Measurements from ENCODE around the gene REPS2. TPM values are rescaled to one million over a fixed set of nuclear protein-coding genes. Genes with fewer than 3 reads are reported as not detected.

Gene REPS2
- total RNA-seq, 1 donor from 2014 or later, result 1.2 TPM

DNA sequence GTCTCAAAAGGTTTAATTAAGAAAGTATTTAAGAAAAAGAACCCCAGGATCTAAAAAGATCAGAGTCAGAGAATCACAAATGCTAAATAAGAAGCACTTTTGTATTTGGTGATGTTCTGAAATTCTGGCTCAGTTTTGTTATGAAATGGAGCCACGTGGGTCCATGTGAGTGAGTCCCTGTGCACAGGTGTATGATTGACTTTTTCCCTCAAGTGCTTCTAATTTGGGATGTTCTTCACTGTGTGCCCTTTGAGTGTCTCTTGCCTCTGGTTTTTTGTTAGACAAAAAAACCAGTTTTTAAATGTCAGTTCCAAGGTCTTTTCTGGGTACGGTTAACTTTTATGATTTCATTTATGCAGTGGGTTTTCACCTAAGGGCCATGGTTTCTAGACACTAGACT is 44.4 kb downstream of the REPS2 start:
- Histone ChIP-seq H3K4me3 (ENCODE audit: insufficient read depth, low read depth, low read length) (no peak overlapping the region), H3K4me2 (ENCODE audit: low read length) (no peak overlapping the region), H3K79me2 (ENCODE audit: insufficient read depth, low read length) (no peaks in the 10 kb centered on the region), H3K36me3 (ENCODE audit: insufficient read depth, low read length) (no peaks in the 10 kb centered on the region), H3K4me1 (ENCODE audit: insufficient read depth, low read length) (no peaks in the 10 kb centered on the region), H3K9ac (ENCODE audit: low read length) (no peak overlapping the region), H3K27ac (ENCODE audit: low read depth, low read length) (no peak overlapping the region), H4K20me1 (ENCODE audit: insufficient read depth, low read length) (no peaks in the 10 kb centered on the region), H3K9me3 (ENCODE audit: insufficient read depth, low read depth, low read length) (no peaks in the 10 kb centered on the region), H3K27me3 (ENCODE audit: insufficient read depth, low read length) (no peaks in the 10 kb centered on the region), H2AFZ (ENCODE audit: low read depth, low read length) (no peak overlapping the region)
- no peak overlapping the region for H3K27ac Mint-ChIP-seq (ENCODE audit: unreplicated experiment)
- no peak overlapping the region for H3K4me3 Mint-ChIP-seq (ENCODE audit: unreplicated experiment)
- no peaks in the 10 kb centered on the region for H3K36me3 Mint-ChIP-seq (ENCODE audit: low read depth, unreplicated experiment)
- TF ChIP-seq, protein P1, sequence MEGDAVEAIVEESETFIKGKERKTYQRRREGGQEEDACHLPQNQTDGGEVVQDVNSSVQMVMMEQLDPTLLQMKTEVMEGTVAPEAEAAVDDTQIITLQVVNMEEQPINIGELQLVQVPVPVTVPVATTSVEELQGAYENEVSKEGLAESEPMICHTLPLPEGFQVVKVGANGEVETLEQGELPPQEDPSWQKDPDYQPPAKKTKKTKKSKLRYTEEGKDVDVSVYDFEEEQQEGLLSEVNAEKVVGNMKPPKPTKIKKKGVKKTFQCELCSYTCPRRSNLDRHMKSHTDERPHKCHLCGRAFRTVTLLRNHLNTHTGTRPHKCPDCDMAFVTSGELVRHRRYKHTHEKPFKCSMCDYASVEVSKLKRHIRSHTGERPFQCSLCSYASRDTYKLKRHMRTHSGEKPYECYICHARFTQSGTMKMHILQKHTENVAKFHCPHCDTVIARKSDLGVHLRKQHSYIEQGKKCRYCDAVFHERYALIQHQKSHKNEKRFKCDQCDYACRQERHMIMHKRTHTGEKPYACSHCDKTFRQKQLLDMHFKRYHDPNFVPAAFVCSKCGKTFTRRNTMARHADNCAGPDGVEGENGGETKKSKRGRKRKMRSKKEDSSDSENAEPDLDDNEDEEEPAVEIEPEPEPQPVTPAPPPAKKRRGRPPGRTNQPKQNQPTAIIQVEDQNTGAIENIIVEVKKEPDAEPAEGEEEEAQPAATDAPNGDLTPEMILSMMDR (IDR thresholded peaks at IDR 0.05; ENCODE audit: insufficient read depth, low read depth, low read length), result no peak
- no peak for TF ChIP-seq EZH2 (IDR thresholded peaks at IDR 0.05; ENCODE audit: insufficient read depth, low read length)
- FAIRE-seq, result no peak
- H3K9me3 Mint-ChIP-seq (ENCODE audit: unreplicated experiment), result no peaks in the 10 kb centered on the region
- DNase-seq (ENCODE audit: low read depth), result no peak
- H3K27me3 Mint-ChIP-seq (ENCODE audit: low read depth, unreplicated experiment), result no peaks in the 10 kb centered on the region
- H3K4me1 Mint-ChIP-seq (ENCODE audit: low read depth, unreplicated experiment), result no peaks in the 10 kb centered on the region

DNA sequence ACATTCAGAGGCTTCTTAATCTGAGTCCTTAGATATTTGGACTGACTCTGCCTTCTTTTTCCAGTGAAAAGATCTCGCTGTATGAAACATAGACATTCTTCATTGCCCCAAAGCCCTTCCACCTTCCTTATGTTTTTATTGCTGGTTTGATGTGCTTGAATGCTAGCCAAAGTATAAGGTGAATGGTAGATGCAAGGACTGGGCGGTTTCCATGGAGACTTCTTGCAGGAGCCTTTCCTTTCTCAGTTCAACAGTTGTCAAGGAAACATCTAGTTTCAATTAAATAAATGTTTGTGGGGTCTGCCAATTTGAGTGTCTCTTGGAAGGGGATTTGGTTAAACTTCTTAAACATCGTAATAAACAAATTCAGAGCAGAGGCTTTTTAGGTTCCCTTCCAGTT is 46.0 kb downstream of the REPS2 start:
- Mint-ChIP-seq H3K9me3 (ENCODE audit: unreplicated experiment) (no peaks in the 10 kb centered on the region), H3K27ac (ENCODE audit: unreplicated experiment) (no peak overlapping the region), H3K4me1 (ENCODE audit: low read depth, unreplicated experiment) (no peaks in the 10 kb centered on the region), H3K36me3 (ENCODE audit: low read depth, unreplicated experiment) (no peaks in the 10 kb centered on the region), H3K4me3 (ENCODE audit: unreplicated experiment) (no peak overlapping the region), H3K27me3 (ENCODE audit: low read depth, unreplicated experiment) (peaks cover 2% of the 10 kb centered on the region)
- FAIRE-seq, result no peak
- Histone ChIP-seq H4K20me1 (ENCODE audit: insufficient read depth, low read length) (no peaks in the 10 kb centered on the region), H3K79me2 (ENCODE audit: insufficient read depth, low read length) (no peaks in the 10 kb centered on the region), H3K4me1 (ENCODE audit: insufficient read depth, low read length) (no peaks in the 10 kb centered on the region), H3K4me2 (ENCODE audit: low read length) (no peak overlapping the region), H3K9me3 (ENCODE audit: insufficient read depth, low read depth, low read length) (no peaks in the 10 kb centered on the region), H2AFZ (ENCODE audit: low read depth, low read length) (no peak overlapping the region), H3K4me3 (ENCODE audit: insufficient read depth, low read depth, low read length) (no peak overlapping the region), H3K9ac (ENCODE audit: low read length) (no peak overlapping the region), H3K36me3 (ENCODE audit: insufficient read depth, low read length) (no peaks in the 10 kb centered on the region), H3K27me3 (ENCODE audit: insufficient read depth, low read length) (no peaks in the 10 kb centered on the region), H3K27ac (ENCODE audit: low read depth, low read length) (no peak overlapping the region)
- DNase-seq (ENCODE audit: low read depth), result no peak
- TF ChIP-seq, protein P1 (IDR thresholded peaks at IDR 0.05; ENCODE audit: insufficient read depth, low read depth, low read length), result no peak
- no peak for TF ChIP-seq EZH2 (IDR thresholded peaks at IDR 0.05; ENCODE audit: insufficient read depth, low read length)

DNA sequence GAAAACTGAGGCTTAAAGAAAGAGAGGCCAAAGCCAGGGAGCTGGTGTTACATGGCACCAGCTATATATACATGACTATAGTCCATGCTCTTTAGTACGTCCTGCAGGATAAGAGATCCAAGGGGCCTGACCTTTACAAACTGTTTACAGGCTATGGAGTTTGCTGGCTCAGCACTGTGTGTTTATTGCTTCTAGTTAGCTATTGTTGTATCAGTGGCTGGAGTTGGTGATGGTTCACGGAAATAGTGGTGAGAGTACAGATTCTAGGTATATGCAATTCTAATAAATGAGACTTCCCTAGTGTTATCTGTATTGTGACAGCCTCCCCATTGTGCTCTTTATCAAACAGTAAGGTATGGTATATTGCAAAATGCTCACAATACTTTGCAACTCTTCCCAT is 46.5 kb downstream of the REPS2 start:
- H3K9ac ChIP-seq (ENCODE audit: low read length), result no peak overlapping the region
- H3K4me3 ChIP-seq (ENCODE audit: insufficient read depth, low read depth, low read length), result no peak overlapping the region
- H3K4me3 Mint-ChIP-seq (ENCODE audit: unreplicated experiment), result no peak overlapping the region
- no peaks in the 10 kb centered on the region for H3K9me3 Mint-ChIP-seq (ENCODE audit: unreplicated experiment)
- no peaks in the 10 kb centered on the region for H3K4me1 ChIP-seq (ENCODE audit: insufficient read depth, low read length)
- no peak for TF ChIP-seq EZH2 (IDR thresholded peaks at IDR 0.05; ENCODE audit: insufficient read depth, low read length)
- TF ChIP-seq, protein P1 (IDR thresholded peaks at IDR 0.05; ENCODE audit: insufficient read depth, low read depth, low read length), result no peak
- H3K79me2 ChIP-seq (ENCODE audit: insufficient read depth, low read length), result no peaks in the 10 kb centered on the region
- no peaks in the 10 kb centered on the region for H3K9me3 ChIP-seq (ENCODE audit: insufficient read depth, low read depth, low read length)
- no peaks in the 10 kb centered on the region for H3K36me3 Mint-ChIP-seq (ENCODE audit: low read depth, unreplicated experiment)
- no peak for DNase-seq (ENCODE audit: low read depth)
- FAIRE-seq, result no peak
- no peaks in the 10 kb centered on the region for H4K20me1 ChIP-seq (ENCODE audit: insufficient read depth, low read length)
- no peak overlapping the region for H3K27ac Mint-ChIP-seq (ENCODE audit: unreplicated experiment)
- no peaks in the 10 kb centered on the region for H3K4me1 Mint-ChIP-seq (ENCODE audit: low read depth, unreplicated experiment)
- no peak overlapping the region for H3K4me2 ChIP-seq (ENCODE audit: low read length)
- no peaks in the 10 kb centered on the region for H3K27me3 ChIP-seq (ENCODE audit: insufficient read depth, low read length)
- no peak overlapping the region for H2AFZ ChIP-seq (ENCODE audit: low read depth, low read length)
- H3K27ac ChIP-seq (ENCODE audit: low read depth, low read length), result no peak overlapping the region
- H3K36me3 ChIP-seq (ENCODE audit: insufficient read depth, low read length), result no peaks in the 10 kb centered on the region
- peaks cover 2% of the 10 kb centered on the region for H3K27me3 Mint-ChIP-seq (ENCODE audit: low read depth, unreplicated experiment)

All from astrocyte (in vitro differentiated cells and primary cell).